NCI-H82 (cell line): ENCODE data around the gene ZGPAT.
"Not testable (repeated sequence)": the region's sequence is repeated elsewhere in the genome, so short reads cannot be mapped to it uniquely, and the experiment has no call there.

Source experiments
- DNase-seq: peaks from one replicate; lab custom pipeline; 2025; lab: John Stamatoyannopoulos, UW

The ZGPAT gene, protein sequence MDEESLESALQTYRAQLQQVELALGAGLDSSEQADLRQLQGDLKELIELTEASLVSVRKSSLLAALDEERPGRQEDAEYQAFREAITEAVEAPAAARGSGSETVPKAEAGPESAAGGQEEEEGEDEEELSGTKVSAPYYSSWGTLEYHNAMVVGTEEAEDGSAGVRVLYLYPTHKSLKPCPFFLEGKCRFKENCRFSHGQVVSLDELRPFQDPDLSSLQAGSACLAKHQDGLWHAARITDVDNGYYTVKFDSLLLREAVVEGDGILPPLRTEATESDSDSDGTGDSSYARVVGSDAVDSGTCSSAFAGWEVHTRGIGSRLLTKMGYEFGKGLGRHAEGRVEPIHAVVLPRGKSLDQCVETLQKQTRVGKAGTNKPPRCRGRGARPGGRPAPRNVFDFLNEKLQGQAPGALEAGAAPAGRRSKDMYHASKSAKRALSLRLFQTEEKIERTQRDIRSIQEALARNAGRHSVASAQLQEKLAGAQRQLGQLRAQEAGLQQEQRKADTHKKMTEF

DNA sequence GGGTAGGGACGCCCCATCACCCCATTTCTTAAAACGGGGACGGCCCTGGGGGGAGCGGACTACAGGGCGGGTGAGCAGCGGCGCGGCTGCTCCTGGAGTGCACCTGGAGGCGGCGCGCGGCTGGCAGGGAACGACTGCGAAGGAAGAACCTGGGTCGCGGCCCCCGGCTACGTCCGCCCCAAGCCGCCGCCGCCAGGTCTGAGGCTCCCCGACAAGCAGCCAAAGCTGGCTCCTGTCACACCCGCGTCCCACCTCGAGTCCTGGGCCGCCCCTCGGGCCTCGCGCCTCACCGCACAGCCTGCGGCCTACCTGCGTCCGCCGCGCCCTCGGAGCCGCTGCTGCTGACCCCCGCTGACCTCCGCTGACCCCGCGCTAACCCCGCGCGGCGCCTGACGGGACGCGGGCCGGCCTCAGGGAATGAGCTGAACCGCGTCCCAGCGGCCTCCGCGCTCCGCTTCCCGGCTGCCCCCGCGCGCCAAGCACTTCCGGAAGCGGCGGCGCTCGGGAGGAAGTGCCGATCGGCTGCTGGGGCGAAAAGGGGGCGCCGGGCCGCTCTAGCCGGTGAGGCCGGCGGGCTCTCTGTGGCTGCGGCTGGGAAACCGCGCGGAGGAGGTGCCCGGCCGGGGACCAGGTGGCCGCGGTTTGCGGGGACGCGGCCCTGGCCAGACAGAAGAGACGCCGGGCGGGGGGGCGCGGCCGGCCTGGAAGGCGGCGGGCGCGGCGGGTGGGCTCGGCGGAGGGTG is at the start of gene ZGPAT, which contains the start of gene ARFRP1:
Gene ZGPAT, plus strand, starts transcription at position 482 of the 743 bp plus-strand sequence. CDS start 542 bp downstream, outside the sequence.
Gene ARFRP1, minus strand, starts transcription at position 419 of the 743 bp plus-strand sequence. CDS start 885 bp downstream, outside the sequence.
- DNase-seq = peak; percentile 89

DNA sequence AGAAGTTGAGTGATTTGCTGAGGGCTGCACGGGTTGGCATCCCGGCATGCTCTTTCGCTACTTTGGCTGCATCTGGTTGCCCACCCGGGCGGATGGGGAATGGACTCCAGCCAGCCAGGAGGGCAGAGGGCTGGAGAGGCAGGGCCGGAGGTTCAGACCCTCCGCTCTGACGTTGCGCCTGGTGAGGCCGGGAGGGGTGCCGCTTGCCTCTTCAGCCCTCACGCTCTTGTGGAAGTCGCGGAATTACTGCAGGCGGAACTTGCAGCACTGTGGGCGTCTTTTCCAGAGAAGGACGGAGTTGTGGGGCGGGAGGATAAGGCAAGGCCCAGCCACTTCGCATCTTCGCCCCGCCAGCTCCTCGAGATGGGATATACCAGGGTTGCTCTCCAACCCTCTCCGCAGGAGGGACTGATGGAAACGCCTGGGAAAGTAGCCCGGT is 49.1 kb upstream of the ZGPAT start:
- no peak for DNase-seq

DNA sequence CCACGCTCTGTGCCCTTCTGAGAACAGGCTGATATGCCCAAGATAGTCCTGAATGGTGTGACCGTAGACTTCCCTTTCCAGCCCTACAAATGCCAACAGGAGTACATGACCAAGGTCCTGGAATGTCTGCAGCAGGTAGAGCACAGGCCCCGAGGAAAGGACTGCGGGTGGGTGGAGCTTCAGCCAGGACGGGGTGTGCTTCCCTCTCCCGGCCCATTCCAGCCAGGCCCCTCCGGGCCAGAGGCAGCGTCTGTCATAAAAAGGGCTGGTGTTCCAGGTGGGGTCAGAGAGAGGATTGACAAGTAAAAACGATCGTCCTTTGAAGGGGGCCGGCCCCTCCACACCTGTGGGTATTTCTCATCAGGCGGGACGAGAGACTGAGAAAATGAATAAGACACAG is 48.5 kb upstream of the ZGPAT start:
- no peak for DNase-seq

DNA sequence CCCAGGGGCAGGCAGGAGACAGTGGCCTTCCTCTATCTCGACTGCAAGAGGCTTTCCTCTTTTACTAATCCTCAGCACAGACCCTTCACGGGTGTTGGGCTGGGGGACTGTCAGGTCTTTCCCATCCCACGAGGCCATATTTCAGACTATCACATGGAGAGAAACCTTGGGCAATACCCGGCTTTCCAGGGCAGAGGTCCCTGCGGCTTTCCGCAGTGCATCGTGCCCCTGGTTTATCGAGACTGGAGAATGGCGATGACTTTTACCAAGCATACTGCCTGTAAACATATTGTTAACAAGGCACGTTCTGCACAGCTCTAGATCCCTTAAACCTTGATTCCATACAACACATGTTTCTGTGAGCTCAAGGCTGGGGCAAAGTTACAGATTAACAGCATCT is 47.7 kb upstream of the ZGPAT start:
- DNase-seq = not testable (repeated sequence)

DNA sequence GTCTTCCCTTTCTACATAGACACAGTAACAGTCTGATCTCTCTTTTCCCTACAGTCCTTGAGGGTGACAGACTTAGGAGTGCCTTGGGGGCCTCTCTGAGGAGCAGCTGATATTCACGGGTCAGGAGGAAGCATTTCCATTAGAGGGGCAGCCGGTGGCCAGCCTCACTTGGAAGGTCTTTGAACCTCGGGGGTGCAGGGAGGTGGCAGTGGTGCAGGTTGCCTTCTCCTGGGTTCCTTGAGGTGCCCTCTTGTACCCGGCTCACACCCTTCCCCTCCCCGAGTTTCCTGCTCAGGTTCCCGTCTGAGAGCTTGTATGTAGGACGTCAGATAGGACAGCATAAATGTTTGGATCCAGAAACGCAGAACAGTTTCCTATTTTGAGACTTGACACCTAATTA is 47.2 kb upstream of the ZGPAT start:
- DNase-seq = no peak

DNA sequence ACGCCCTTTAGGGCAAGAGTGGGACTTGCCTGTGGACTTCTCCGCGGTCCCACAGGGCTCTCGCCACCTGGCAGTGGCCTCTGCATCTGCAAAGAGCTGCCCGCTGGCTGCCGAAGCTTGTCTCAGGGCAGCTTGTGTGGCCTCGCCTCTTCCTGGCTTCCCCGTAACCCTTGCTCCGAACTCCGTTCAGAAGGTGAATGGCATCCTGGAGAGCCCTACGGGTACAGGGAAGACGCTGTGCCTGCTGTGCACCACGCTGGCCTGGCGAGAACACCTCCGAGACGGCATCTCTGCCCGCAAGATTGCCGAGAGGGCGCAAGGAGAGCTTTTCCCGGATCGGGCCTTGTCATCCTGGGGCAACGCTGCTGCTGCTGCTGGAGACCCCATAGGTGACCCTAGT is 46.7 kb upstream of the ZGPAT start:
- DNase-seq = no peak

DNA sequence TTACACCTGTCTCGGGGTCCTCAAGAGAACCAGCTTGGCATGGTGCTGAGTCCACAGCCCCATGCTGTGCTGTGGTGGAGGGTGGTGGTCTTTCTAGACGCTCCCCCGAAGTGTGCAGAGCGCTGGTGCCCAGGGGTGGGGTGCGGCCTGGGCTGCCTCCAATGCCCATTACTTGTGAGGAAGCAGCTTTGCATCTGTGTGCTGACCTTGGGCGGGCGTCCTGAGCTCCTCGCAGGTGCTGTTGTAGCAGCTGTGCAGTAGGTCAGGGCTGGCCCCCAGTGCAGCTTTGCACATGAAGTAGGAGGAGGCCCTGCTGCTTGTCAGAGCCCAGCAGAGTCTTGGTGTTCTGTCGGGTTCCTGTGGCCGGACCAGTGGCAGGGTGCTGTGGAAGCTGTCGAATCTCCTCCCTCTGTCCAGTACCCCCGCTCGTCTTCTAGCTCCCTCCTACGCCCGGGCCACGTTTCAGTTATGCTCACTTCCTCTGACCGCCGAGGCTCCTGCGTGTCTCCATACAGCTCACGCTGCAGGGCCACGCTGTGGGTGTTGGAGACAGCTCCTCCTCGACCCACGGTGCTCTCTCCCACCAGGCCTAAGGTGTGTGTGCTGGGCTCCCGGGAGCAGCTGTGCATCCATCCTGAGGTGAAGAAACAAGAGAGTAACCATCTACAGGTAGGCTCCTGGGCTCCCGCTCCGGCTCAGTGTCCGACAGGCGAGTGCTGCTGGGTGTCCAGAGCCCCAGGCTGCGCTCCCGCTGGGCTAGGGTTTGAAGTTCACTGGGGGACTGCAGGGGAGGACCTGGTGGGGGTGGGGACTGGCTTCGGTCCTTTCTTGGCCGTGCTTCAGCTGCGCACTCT is 45.7 kb upstream of the ZGPAT start:
- DNase-seq = no peak

DNA sequence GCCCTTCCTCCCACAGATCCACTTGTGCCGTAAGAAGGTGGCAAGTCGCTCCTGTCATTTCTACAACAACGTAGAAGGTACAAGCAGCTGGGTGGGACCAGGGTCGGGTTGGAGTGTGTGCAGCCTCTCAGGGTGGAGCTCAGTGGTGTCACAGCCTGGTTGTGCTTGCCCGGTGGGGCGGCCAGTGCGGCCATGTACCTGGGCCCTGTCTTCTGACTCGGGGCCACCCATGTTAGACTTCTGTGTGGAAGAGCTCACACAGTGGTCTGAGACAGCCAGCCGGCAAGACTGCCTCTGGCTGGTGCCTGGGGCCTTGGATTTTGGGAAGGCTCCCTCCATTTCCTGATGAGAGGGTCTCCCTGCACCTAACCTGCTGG is 45.0 kb upstream of the ZGPAT start:
- no peak for DNase-seq

DNA sequence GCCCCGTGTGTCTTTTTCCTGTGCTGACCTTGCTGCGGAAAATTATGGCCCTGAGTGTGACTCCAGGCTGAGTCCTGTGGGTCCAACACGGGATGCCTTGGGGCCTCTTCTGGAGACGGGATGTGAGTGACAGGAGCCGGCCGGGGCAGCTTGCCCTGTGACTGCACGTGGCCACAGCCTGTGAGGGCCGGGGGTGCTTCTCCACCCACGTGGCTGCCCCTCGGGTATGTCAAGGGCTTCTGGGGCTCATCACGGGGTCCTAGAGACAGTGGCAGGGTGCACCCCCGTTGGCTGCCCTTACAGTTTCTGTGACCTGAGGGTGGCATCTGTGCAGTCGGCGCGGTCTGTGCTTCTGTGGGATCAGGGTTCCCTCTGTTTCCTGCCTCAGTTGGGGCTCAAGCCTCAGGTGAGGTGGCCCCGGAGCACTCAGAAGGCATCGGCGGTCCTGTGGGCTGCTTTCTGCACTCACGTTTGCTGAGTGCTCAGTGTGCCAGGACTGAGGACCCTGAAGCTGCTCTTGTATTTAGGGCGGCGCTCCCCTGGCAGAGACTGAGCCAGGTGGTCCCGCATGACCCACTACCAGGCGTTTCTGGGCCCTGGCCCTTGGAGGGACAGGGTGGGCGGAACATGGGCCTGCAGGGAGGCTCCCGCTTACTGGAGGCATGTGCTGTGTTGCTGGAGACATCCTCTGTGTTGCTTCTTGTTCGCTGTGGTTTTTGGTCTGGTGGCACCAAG is 44.3 kb upstream of the ZGPAT start:
- no peak for DNase-seq

DNA sequence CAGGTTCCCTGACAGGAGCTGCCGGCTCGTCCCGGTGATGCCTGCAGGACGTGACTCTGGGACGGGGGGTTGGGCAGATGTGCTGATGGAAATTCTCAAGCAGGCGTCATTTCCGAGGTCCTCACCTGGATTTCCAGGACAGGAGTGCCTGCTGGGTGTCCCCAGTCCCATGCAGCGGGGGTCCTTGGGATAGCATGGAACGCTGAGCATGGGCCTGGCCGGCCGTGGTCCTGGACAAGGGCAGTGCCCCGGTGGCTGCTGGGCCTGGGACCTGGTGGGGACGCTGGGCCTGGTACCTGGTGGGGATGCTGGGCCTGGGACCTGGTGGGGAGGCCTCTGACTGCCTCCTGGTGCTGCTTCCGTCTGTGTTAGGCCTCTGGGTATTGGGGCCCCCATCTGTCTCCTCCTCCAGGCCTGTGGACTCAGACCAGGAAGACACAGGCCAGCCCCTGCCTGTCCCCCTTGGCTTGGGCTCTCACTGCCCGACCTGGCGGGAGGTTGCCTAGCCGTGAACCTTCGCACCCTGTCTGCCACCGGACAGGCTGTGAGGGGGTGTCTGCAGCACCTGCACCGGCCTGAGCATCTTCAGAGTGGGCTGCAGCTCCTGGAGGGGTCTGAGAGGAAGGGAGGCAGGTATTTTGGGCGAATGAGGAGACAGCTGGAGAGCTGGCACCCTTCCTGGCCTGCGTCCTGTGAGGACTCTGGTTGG is 43.5 kb upstream of the ZGPAT start:
- DNase-seq = no peak

DNA sequence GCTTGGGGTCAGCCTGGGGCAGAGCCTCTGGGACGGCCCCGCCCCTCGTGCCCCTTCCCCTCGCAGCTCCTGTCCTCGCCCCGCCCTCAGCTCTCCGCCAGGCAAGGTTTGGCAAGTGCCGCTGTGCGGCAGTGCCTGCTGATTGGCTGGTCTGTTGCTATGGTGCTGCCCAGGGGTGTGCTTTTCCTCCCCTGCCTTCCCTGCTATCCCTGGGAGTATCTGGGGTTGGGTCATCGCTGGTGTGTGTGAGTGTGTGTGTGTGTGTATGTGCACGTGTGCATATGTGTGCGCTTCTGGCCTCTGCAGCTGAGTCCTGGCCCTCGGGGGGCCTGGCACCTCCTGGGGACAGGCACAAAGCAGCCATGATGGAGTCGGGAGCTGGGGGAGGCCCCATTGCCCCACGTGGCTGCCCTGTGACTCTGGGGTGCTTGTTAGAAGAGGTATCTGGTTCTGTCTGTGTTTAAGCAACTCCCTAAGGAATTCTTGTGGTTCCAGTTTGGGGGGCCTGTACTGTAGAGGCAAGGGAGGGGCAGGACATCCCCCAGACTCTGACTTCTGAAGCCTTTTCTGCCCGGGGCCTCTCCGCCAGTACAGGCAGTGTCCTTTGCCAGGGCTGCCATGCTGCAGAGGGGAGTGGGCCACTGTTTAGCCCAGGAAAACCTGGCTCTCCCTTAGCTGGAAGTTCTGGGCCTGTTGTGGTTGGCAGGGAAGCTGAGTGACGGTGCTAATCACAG is 42.8 kb upstream of the ZGPAT start:
- DNase-seq = no peak

DNA sequence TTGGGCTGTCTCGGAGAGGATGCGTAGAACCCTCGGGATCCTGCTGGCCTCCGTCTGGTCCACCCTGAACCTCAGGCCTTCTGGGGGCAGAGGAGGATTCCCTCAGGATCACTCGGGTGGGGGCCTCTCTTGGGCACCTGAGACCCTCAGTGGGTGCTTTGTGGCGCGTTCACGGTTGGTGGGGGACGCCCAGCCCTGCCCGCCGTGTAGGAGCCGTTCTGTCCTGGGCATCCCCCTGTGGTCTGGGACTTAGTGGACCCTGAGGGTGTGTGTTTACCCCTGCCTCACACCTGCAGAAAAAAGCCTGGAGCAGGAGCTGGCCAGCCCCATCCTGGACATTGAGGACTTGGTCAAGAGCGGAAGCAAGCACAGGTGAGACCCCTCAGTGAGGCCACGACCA is 42.1 kb upstream of the ZGPAT start:
- DNase-seq = no peak

DNA sequence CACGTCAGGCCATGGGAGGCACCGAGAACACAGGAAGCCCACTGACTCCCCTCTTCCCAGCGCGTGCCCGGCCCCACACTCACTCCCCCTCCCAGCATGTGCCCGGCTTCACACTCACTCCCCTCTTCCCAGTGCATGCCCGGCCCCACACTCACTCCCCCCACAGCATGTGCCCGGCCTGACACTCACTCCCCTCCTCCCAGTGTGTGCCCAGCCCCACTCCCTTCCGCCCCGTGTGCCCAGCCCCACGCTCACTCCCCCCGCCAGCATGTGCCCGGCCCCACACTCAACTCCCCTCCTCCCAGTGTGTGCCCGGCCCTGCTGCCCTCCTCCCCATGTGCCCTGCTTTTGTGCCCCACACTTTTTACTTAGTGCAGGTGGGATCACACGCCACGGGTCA is 40.0 kb upstream of the ZGPAT start:
- DNase-seq = no peak

DNA sequence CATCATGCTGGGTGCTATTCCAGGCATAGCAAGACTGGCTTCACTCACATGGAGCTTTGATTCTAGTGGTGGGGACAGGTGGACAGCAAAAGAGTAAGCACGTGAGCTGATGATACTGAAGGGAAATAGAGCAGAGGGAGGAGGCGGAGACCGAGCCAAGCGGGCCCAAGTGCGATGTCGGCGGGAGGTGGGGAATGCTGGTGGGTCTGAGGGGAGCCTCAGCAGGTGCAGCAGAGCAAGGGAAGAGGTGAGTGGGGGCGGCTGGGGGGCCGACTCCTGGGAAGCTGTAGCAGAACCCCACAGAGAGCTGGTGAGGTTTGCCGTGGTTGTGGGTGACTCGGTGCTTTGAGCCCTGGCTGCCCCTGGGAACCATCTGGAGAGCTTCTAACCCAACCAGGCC is 39.5 kb upstream of the ZGPAT start:
- no peak for DNase-seq

DNA sequence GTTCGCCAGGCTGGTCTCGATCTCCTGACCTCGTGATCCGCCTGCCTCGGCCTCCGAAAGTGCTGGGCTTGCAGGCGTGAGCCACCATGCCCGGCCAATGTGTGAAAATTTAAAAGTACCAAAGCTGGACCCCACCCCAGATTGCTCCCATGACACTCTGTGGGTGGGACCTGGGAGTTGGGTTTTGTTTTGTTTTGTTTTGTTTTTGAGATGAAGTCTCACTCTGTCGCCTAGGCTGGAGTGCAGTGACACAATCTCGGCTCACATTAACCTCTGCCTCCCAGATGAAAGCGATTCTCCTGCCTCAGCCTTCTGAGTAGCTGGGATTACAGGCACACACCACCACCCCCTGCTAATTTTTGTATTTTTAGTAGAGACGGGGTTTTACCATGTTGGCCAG is 36.1 kb upstream of the ZGPAT start:
- not testable (repeated sequence) for DNase-seq

DNA sequence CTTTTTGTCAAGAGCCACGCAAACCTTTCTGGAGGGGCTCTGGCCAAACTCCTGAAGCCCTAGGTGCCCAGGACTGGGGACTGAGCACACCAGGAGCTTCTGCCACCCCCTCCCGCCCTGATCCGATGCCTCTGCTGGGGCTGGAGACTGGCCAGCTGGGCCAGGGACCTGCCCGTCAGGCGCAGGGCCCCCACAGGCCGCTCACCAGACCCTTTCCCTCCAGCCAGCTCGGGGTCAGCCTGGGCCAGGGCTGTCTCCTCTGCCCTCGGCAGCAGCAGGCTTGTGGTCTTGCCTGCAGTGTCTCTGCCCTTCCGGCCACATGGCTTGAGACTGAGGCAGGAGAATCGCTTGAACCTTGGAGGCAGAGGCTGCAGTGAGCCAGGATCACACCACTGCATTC is 35.2 kb upstream of the ZGPAT start:
- no peak for DNase-seq

DNA sequence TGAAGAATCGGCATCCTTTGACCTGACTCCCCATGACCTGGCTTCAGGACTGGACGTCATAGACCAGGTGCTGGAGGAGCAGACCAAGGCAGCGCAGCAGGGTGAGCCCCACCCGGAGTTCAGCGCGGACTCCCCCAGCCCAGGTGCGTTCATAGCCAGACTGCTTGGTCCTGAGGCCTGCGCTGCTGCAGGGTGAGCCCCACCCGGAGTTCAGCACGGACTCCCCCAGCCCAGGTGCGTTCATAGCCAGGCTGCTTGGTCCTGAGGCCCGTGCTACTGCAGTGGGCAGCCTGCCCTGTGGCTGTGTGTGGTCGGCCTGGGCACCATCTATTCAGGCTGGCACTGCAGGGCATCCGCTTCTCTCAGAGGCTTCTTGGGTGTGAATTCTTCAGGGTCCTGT is 33.9 kb upstream of the ZGPAT start:
- no peak for DNase-seq

DNA sequence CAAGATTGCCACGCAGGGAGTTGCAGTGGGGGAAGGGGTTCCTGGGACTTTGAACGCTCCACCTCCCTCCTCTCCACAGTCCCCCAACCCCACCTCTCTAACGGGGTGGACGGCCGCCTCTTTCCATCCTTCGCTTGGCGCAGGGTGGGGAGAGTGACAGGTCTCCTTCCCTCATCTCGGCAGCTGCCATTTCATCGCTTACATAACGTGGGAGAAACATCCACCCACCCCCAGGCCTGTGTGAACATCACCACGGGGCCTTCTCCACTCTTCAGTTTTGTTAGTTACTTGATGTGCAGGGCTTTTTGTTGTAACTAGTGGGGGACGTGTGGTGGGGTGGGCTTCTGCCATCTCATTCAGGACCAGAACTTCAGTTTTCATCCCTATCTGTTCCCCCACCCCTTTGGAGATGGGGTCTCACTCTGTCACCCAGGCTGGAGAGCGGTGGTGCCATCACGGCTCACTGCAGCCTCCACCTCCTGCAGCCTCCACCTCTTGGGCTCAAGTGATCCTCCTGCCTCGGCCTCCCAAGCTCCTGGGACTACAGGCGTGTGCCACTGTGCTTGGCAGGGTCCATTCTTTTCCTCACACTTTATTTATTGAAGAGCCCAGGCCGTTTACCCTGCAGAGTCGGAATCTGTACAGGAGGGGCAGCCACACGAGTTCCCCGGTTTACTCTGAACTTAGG is 32.0 kb upstream of the ZGPAT start:
- no peak for DNase-seq

DNA sequence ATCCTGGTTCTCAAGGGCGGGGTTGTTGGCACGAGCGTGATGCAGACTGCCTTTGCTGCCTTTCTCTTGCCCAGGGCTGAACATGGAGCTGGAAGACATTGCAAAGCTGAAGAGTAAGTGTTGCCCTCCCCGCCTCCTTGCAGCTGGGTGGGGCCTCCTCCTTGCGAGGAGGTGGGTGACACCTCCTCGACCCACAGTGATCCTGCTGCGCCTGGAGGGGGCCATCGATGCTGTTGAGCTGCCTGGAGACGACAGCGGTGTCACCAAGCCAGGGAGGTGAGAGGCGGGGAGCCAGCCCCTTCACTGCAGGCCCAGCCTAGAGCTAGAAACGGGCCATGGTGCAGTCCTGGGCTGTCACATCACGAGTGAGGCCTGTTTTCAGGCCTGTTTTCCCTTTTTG is 29.8 kb upstream of the ZGPAT start:
- DNase-seq = no peak
